RCC 7860 (cell line): ENCODE data around the gene SPART.

Source experiments
- DNase-seq: peaks from one replicate; pipeline ENCODE4 v3.0.0-alpha.2; 2015; ENCODE audit warnings: low spot score
- FAIRE-seq: peaks from 2 replicates; lab custom pipeline; 2012; peaks lifted over from hg19 to GRCh38; lab: Jason Lieb, UNC

SPART gene

DNA sequence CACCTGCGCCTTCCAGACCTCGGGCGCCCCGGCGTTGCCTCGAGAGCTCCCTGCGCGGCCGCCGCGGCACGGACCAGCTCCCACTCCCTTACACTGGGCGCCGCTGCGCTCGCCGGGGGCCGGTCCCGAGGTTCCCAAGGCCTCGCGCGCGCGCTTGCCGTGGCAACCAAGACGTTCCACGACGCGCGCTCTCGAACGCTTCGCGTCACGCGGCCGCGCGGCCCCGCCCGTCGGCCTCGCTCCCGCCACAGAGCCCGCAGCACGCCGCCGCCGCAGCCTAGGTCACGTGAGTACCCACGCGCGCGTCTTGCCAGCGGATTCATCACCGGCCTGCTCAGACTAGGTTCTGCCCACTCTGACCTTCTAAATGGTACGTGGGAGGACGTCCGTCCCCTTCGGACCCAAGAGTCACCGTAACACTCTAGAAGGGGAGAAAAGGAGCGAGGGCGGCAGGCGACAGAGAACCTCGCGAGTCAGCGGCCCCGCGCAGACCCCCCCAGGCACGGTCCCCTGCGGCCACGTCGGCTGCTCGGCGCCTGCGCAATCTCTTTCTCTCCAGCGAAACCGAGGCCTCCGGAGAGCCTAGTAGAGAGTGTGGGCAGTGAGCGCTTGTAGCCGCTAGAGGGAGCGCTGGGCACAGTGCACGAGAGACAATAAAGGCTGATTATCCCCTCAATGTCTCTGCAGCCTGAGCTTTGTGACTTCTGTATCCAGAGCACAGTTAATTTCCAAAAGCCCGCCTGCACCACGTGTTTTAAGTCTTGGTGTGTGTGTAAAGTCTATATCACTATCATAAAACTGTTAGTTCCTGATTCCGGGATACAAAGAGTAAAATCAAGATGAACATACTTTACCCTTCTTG is at the start of gene SPART:
Gene SPART, minus strand, starts transcription at position 173 of the 862 bp plus-strand sequence. CDS start 10,564 bp downstream, outside the sequence.
- peak; percentile 83 for DNase-seq
- peak; percentile 55 for FAIRE-seq

DNA sequence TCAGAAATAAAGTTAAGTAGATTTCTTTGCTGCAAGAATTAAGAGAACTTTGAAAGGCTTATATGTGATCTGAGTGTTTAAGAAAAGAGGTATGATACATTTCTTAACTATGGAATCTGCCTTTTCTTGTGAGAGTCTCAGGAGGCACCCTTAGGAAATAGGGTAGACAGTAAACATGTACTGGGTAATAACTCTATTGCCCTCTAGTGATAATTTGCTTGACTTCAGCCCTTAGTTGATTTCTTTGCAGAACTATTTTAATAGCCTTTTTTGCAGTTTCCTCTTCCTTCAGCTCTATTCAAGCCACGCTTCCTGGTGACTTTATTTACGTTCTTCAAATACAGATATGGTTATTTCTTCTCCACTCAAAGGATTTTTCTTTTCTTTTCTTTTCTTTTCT is 49.1 kb upstream of the SPART start:
- DNase-seq (peak; percentile 54), FAIRE-seq (peak; percentile 72)

DNA sequence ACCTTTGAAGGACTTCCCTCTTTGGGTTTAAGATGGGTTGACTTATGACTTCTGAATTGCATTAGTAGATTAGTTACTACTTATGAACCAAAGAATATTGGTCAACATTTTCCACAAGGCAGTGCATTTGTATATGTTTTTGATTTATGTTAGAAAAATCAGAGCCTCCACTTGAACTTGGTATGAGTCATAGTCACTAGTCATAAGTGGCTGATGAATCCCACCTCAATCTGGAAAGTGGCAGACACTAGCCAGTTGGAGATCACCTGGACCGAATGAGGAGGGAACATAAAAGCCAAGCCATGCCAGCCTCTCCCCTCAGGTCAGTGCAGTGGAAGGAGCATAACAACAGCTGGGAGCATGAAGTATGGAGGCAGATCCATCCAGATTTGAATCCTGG is 39.3 kb upstream of the SPART start:
- FAIRE-seq: no peak
- DNase-seq: no peak

GRCh38 chr13:36382030-36382429 is 35.8 kb upstream of the SPART start:
- FAIRE-seq (peak; percentile 82), DNase-seq (peak; percentile 48)

- FAIRE-seq (no peak), DNase-seq (no peak)
Measured at GRCh38 chr13:36377826-36378468, 31.8 kb upstream of the SPART start.

- FAIRE-seq: no peak
- no peak for DNase-seq
Measured at GRCh38 chr13:36374063-36374462, 27.9 kb upstream of the SPART start.

DNA sequence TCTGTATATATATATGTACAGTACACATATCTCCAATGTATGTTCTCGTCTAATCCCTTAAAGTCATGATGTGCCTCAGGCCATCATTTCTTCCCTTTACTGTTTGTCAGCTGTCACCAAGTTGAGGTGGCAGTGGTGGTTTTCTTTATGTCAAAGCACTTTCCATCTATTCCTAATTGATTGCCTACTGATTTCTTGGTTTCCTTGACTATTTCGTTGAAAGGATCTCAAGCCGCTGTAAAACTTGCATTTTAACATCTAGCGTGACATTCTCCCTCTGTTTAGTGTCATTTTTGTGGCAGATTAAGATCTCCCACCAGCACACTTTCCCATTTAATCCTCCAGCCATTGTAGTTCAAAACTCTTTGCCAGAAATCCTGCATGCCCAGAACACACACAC is 25.0 kb upstream of the SPART start:
- no peak for DNase-seq

DNA sequence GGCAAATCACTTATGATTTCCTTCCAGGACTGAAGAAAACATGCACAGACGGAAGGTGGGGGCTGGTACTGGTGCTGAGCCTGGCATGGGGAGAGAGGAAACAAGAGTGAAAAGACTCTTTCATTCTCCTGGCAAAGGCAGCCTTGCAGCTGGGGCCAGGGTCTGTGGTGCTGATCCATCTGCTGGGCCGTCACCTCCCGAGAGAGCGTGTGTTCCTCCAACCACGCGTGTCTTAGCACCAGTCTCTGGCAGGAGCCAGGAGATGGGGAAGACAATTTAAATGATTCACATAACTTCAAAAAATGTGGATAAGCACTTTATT is 23.9 kb upstream of the SPART start:
- DNase-seq (no peak), FAIRE-seq (no peak)

More for the DNA sequence above, 25.0 kb upstream of the SPART start:
- no peak for FAIRE-seq

- FAIRE-seq: peak; percentile 88
- peak; percentile 14 for DNase-seq
Measured at GRCh38 chr13:36369268-36370107, 23.3 kb upstream of the SPART start.

DNA sequence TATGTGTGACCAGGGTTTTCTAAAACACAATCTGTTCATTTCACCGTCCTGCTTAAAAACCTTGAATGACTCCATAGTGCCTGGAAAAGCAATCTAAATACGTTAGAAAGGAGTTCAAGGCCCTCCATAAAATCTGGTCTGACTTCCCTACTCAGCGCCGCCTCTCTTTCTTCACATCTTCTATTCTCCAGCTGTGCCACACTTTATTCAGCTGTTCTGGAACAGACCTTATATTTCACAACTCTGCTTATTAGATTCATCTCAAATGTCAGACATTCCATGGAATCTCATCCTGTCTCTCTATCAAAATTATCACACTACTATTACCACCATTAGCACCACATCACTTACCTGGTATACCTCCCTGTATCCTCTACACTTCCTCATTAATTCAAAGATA is 19.8 kb upstream of the SPART start:
- DNase-seq: no peak
- FAIRE-seq: no peak

GRCh38 chr13:36363366-36363863 is 17.2 kb upstream of the SPART start:
- FAIRE-seq (no peak), DNase-seq (no peak)

DNA sequence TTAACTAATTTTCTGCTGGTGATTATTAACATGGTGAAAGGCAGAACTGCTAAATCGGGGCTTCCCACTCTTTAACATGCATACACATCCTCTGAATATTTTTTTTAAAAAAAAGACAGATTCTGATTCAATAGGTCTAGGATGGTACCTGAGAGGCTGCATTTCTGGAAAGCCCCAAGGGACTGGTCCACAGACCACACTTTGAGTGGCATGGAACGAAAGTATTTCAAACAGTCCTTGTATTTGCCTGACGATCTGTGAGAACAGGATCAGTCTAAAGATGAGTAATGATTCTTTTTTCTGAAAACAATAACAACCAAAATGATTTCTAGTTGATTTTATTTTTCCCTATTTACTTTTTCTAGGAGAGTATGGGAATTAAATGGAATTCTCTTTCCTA is 16.7 kb upstream of the SPART start:
- DNase-seq: no peak
- FAIRE-seq: no peak

DNA sequence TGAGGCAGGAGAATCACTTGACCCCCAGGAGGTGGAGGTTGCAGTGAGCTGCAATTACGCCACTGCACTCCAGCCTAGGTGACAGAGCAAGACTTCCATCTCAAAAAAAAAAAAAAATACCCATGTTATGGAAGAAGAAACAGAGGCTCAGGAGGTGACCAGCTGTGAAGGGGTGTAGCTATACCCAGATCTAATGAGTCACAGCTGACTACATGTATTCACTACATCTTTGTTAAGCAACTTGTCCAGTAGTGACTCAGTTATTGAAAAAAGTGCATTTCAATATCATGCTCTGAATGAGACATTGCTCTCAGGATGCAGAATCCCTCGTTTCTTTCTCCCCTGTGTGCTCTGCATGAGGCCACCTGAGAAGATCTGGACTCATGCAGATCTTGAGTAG is 16.1 kb upstream of the SPART start:
- FAIRE-seq: peak; percentile 86
- peak; percentile 74 for DNase-seq

GRCh38 chr13:36360903-36361302 is 14.7 kb upstream of the SPART start:
- FAIRE-seq: no peak

GRCh38 chr13:36359301-36359950 is 13.2 kb upstream of the SPART start:
- no peak for DNase-seq
- FAIRE-seq: no peak

More at GRCh38 chr13:36360903-36361302, 14.7 kb upstream of the SPART start:
- DNase-seq: no peak

GRCh38 chr13:36358175-36358718 is 12.1 kb upstream of the SPART start:
- no peak for FAIRE-seq
- DNase-seq: no peak

GRCh38 chr13:36357692-36358091 is 11.5 kb upstream of the SPART start:
- FAIRE-seq (peak; percentile 18), DNase-seq (no peak)

- no peak for DNase-seq
- FAIRE-seq: no peak
Measured at GRCh38 chr13:36357231-36357630, 11.0 kb upstream of the SPART start.

DNA sequence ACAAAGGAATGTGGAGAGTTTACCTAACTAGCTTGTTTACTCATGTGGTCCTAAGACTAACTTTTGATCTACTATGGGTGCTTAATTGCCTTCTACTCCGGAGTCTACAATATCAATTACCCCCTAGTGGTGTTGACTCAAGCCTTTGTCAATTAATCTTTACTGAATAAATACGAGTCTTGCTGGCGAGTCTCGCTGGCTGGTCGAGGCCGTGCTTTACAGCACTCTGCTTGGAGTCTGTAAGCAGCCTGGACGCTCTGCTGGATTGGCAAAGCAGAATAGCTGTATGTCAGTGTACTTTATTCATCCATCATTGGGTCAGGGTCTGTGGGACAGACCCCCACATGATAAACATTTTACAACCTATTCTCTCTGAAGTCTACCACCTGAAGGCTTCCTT is 9.9 kb upstream of the SPART start:
- FAIRE-seq (no peak), DNase-seq (no peak)

GRCh38 chr13:36355632-36356031 is 9.4 kb upstream of the SPART start:
- DNase-seq (no peak), FAIRE-seq (peak; percentile 80)
